Tongue (tissue), 2 donors: ENCODE measurements around the gene PTPN14. TPM values are rescaled to one million over a fixed set of nuclear protein-coding genes. Genes with fewer than 3 reads are reported as not detected.
A peak's percentile ranks its signal among the peaks of the same experiment; 100 is the strongest.
"Not testable (repeated sequence)": the region's sequence is repeated elsewhere in the genome, so short reads cannot be mapped to it uniquely, and the experiment has no call there.

Source experiments
- DNase-seq: peaks from one replicate; pipeline ENCODE4 v3.0.0-alpha.2; 2015
- total RNA-seq: library from RNA; depleted of rRNA; stranded (reverse); fragments of >200 nt; gene quantifications from one replicate; pipeline ENCODE4 v1.2.3, GENCODE V29; 2014

PTPN14 gene
- total RNA-seq, 1 donor from 2014 or later = 36.1 TPM

DNA sequence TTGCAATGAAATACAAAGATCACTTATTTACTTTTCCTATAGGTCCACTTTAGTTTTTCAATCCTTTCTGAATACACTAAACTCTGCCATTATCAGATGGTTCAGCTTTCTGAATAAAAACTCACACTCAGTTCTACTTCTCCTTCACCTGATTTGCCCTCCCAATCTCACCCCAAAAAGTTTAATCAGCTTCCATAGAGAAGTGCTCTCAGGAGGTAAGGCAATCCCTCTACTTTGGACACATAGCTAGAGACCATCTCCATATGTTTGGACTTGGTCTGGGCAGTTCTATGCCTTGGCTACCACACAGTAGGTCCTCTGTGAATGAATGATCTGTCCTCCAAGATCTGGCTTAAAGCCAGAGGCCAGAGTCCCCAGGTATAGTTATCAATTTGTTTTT lies 40.9 kb downstream of the PTPN14 start:
- DNase-seq = no peak

DNA sequence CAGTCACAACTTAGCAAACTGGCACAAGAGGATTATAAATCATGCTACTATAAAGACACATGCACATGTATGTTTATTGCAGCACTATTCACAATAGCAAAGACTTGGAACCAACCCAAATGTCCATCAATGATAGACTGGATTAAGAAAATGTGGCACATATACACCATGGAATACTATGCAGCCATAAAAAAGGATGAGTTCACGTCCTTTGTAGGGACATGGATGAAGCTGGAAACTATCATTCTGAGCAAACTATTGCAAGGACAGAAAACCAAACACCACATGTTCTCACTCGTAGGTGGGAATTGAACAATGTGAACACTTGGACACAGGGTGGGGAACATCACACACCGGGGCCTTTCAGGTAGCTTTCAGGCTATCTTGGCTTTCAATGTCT lies 41.8 kb downstream of the PTPN14 start:
- not testable (repeated sequence) for DNase-seq

DNA sequence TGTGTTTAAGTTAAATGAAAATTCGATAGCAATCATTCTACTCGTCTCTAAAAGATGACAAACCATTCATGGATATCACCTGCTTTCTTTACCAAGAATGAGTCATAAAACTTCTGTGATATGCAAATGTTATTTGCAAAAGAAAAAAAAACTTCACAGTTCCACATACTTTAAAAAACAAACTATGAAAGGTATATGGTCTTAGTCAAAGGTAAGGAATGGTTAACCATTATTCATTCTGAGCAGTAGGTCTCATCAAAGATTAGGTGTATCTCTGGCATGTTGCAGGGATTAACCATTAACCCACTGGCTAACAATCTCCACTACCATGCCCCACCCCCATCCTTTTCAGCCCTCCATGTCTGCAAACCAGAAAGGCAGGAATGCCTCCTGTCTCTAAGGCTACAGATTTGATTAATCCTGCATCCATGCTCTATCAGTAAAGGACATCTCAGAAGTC lies 44.4 kb downstream of the PTPN14 start:
- no peak for DNase-seq

DNA sequence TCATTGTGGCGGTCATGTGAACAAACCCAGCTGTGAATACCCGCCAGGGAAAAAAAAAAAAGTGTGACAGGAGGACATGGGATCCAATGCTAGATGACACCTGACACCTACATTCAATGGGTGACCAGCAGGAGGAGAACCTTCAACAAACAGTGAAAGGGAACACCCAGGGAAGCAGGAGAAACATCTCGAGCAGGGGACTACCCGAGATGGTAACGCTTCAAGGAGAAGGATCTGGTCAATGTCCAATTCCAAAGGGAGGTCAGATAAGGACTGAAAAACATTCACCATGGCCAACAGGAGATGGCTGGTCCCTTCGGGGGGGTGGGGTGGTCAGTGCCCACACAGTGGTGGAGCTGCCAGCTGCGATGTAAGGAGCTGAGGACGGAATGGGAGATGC lies 46.3 kb downstream of the PTPN14 start:
- DNase-seq = no peak

DNA sequence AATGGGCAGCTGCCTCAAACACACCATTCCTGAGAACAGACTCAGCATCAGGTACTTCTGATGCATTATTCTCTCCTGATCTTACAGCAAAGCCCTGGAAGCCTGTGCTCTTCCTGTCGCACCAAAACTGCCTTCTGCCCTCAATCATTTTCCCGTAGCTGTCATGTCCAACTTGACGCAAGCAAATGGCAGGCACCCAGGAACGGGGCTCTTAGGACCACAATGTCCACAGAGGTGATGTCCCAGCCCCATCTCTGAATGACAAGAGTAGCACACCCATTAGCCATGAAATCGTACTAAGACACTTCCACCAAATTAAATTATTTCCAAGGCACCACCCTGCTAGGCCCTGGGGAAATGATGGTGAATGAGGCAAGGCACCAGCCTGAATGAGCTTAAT lies 47.1 kb downstream of the PTPN14 start:
- no peak for DNase-seq

DNA sequence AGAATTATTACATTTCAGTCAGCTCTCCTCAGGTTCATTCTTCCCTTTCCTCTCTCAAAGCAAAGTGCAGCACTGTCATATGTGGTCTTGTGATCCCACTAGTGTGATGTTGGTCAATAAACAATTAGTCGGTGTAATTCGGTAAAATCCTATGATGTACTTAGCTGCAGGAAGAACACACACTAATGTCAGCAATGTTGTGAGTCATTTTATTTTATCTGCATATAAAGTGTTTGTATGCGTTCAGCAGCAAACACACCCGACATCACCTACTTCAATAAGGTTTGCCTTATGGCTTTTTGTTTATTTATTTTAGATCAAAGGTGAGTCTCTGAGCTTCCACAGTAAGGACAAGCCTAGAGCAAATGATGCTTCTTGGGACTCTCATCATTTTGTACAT lies 47.8 kb downstream of the PTPN14 start:
- DNase-seq = no peak

DNA sequence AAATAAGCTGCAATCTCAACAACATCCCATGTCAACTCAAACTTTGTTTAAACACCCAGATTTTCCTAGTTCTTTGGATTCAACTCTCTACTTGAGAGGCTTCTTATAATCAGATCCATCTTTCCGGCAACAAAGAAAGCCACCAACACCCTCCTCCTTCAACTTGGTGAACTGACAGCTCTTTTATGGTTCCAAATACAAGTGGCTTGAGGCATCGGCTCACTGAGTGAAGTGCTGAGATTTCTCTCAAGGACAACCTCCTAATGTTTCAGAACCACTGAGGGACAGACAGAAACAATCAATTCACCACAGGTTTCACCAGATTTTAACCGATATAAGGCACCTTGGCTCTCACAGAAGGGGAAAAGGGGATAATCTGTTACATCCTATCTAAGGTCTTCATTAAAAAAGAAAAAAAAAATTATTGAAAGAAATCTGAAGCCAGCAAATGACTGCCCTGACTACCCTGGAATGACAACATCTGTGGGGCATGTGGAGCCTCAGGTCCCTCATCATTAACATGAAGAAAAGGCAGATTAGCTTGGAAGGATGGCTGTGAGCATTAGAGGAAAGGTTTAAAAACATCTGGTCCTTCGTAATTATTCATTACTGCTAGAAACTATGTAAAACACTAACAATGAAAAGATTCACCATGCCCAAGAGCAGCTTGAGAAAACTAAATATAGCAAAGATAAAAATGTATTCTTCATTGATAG lies 50.9 kb downstream of the PTPN14 start:
- no peak for DNase-seq

DNA sequence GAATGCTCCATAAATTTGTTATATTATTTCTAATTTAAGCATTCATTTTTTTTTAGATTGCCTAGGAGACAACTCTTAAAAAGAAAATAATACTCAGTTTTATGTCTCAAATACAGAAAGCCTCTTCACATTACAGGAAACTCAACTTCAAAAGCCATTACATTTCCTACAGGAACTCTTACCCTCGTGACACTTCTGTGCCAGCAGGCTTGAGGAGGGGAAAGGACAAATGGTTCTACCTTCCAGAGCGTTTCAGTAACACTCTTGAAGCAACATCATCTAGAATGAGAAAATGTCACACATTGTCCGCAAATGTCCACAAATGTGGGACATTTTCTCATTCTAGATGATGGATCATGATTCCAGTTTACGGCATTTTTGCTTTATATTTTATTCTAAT lies 51.7 kb downstream of the PTPN14 start:
- no peak for DNase-seq

DNA sequence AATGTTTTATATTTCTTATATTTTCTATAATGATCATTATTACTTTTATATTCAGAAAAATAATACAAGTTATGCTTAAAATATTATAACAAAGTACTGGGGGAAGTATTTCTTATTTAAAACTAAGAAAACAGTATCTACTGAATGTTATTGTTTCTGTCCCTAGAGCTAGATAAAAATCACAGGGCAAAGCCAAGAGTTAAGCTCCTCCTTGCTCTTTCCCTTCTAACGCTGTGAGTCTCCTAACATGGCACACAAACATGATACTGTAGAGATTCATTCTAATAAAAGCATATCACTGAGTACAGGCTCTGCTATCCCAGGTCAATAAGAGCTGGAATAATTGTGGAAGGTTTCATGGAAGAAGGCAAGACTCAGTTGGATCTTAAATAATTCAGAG lies 53.4 kb downstream of the PTPN14 start:
- DNase-seq = no peak

DNA sequence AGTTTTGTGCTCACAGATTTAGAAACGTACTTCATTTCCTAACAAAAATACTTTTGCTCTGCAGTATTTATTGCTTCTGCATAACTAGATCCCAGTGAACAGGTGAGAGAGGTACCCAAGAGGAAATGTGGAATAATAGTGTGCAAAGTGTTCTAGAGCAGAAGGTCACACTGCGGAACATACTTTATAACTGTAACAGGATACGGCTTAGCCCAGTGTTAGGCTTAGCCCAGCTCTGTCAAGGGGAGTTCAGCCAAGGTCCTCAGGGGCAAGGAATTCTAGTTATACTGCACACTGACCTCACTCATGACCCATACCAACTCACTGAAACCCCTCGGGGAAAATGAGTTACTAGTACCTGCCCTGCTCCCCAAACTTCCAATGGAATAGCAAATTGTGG lies 55.3 kb downstream of the PTPN14 start:
- no peak for DNase-seq

DNA sequence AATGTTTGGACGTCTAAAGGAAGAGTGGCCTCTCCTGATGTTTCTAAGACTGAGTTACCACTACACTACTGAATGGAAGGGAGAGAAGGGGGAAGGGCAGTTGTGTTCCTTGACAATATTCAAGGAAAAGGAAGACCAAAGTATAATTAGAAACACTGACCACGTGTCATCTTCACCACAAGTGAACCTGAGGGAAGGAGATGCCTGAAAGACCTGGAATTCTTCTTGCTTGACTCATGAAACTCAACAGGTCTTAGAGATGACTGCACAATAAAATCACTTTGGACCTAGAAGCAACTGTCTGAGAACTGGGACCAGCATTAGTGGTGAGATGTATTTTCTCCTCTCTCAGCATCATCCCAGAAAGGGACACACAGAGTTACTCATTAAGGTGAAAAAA lies 56.7 kb downstream of the PTPN14 start:
- no peak for DNase-seq

DNA sequence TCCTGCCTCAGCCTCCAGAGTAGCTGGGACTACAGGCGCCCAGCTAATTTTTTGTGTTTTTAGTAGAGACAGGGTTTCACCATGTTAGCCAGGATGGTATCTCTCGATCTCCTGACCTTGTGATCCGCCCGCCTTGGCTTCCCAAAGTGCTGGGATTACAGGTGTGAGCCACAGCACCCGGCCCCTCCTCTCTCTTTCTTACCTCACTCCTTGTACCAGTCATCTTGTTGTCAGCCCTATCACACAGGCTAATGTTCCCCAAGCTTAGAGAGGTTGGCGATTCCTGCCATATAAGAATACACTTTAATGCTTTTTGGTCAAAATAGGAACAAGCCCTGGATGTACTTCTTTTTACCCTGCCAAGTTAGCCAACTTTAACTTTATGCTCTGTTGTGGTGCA lies 57.2 kb downstream of the PTPN14 start:
- not testable (repeated sequence) for DNase-seq

DNA sequence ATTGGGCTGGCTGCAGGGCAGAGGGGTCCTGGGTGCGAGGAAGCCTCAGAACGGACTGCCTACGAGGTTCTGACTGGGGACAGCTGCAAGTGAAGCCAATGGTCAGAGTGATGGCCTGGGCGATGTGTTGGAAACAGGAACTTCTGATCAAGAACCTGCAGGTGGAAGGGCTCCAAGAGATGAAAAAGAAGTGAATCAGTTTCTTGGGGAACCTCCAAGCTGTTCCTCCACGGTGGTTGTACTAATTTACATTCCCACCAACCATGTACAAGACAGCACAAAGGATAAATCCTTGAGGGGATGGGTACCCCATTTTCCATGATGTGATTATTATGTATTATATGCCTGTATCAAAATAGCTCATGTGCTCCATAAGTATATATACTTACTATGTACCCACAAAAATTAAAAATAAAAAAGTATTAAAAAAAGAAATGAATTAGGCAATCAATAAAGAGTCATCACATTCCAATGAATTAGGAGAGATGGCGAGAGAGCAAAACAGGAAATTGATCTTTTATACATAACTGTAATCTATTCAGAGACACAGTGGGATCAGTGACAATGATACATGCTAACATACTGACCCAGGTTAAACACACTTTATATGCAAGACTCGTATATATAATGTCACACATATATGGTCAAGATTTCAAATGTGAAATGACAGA lies 58.1 kb downstream of the PTPN14 start:
- no peak for DNase-seq

DNA sequence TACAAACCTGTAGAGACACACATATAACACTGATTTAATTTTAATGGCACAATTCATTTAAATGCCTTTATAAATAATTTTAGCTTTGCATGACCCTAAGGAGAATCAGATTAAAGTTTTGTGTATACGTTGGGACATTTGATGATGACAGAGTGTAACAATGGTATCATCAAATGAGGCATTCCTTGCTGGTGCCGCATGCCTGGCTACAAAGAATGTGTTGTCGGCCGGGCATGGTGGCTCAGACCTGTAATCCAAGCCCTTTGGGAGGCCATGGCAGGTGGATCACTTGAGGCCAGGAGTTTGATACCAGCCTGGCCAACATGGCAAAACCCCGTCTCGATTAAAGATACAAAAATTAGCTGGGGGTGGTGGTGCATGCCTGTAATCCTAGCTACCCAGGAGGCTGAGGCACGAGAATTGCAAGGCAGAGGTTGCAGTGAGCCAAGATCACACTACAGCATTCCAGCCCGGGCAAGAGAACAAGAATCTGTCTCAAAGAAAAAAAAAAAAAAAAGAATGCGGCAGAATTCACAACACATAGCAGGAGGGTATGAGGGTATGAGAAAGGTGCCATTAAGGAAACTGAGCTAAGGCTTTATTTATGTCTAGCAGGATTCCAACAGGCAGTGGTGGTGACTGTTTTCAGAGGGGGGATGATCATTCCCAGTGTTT lies 58.9 kb downstream of the PTPN14 start:
- DNase-seq = no peak

DNA sequence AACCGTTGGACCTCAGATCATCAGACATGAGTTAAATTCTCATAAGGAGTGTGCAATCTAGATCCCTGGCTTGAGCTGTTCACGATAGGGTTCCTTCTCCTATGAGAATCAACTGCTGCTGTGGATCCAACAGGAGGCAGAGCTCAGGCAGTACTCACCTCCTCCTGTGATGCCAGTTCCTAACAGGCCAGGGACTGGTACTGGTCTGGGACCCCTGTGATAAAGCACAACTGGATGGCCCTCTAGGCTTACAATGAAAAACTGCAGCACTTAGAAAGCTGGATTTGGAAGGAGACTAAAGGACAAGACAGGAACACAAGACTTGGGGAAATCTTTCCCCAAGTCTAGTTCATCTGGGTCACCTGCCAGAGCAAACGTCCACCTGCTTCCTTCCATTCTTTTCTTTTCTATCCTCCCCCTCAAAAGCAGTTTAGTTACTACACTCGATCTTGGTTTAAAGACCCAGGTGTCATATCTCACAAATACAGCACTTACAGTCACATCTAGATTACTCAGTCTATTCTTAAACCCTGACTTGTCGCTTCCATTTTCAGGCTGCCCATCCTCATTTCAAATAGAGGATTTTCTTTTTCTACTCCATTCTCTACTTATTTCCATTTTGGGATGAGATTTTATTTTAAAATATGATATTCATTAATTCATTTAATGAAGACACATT lies 59.8 kb downstream of the PTPN14 start:
- no peak for DNase-seq

DNA sequence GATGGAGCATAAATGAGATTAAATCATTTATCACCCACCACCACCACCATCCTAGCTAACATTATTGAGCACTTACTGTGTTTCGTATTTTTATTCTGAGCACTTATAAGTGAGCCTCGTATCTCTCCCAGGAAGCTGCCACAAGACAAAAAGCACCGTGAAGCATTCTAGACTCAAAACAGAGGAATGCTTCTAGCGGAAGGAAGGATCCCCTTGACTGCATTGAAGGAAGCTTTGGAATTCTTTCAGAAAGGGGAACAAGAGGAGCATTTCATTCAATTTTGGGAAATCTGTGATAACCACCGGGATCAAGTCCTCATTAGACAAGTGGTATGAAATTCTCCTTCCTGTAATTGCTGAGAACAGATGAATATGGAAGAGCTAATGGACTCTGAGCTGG lies 66.3 kb downstream of the PTPN14 start:
- DNase-seq = no peak

DNA sequence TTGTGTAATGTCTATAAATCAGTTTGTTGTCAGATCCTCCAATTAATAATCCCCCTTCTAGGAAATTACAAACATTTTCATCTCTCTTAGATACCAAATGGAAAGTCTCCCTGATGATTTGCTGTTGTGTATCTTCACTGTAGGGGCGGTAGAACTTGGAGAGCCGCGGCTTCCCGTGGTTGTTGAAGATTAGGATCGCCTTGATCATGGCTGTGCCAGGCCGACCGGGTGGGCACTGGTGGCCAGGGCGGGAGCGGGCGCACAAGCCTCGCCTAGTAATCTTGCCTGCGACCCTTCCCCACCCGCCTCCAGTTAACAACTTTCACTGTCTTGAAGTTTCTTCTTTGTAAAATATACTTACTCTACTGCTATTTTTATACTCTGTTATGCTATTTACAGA lies 68.2 kb downstream of the PTPN14 start:
- not testable (repeated sequence) for DNase-seq

DNA sequence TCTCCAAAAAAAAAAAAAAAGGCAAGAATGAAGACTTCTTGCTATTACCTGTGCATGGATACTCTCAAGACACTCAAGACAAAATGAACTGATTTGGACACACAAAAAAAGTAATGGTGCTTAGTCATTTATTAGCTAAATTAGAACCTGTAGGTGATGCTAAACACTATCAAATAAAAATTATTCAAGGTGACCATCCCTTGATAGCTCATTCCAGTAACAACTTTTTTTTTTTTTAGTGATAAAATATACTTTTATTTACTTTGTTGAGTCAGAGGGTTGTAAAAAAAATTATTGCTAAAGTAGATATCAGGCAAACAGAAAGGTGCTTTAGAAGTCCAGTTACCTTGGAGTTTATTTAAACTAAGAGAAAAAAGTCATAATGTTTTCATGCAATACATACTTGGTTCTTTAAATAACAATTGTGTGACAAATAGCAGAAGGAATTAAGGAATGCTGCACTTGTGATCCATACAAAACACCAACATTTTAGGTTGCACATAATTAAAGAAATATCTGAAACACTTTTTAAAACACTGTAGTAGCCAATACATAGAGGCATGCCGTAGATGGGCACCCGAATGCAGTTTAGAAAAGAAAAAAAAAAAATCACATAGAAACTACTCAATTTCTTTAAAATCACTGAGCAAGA lies 69.3 kb downstream of the PTPN14 start:
- not testable (repeated sequence) for DNase-seq

DNA sequence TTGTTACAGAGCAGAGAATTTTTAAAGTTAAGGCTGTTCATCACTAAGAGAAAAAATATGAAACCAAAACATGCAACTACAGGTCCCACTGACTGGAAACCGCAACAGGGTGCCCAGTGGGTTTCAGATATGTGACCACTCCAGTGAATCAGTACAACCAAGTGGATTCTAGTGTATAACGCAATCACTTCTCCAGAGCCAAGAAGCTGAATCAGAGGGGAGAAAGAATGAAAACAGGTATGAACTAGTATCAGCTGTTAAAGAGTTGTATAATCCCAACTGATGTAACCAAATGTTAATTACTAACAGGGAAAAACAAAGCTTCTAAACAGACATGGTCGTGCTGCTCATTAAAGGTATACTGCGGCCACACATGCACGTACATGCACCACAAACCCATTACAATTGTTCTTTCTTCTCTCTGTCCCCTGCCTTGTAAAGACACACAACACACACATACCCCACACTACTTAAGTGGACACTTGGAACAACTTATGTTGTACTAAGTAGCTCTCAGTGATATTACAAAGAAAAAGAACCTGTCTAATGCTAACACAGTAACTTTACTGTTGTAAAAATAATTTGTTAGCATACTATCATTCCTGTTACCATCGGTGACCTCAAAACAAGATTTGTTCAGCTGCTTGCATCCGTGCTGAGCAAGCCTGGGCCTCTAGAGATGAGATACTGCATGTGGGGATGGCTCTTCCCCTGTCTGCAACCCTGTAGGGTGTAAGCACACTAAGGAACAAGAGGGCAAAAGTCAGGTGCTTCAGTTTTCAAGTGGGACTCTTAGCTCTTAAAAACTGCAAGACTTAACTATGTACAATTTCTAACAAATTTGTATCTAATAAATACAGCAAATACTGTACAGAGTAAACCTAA lies 74.2 kb downstream of the PTPN14 start:
- DNase-seq = peak; percentile 45

DNA sequence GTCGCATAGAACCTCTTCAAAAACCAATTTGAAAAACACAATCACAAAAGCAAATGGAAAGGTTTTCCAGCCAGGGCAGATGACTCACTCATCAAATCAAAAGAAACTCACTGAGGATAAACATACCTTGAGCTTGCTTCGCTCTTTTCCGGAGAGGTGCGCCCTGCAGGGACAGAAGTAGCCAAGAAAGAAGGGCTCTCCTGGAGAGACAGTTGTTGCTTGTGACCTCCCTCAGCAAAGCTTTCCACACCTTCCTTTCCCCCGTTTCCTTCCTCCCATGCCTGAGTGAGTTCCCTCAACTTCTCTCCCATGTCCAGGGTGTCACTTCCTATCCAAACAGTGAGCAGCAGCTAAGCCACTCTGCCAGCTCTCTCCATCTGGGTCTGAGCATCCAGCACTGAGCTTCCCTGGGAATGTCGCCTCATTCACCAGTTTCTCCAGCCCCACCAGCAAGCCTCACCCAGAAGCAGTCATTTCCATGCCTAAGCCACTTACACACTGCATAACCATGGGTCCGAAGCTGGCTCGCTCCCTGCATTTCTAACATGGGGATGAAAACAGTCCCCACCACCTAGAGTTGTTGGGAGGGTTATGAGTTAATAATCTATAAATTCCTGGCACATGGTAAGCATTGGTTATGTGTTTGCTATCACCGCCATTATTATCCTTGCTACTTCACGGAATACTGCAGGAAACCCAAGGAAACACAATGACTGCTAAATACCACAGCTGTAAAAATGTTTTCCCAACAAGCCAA lies 75.0 kb downstream of the PTPN14 start:
- DNase-seq = no peak

DNA sequence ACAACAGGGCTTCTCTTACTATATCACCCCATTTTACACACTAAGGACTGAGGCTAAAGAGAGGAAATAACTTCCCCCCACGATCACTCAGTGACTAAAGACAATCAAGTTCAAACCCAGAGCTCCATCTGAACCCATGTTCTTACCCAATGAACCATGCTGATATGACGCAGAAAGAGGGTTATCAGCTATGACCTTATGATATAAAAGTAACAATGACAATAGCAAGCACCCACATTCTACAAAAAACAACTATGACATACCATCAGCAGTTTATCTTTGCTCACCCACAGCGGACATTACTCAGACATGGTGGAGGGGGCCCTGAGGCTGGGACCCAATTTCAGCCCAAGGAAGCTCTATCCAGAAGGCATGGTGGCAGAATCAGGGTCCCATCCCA lies 75.7 kb downstream of the PTPN14 start:
- DNase-seq = no peak
